OCI-LY3 (cell line): ENCODE data around the gene PCDH15.

Source experiments
- H2AFZ ChIP-seq: fragments of 200-600, 300-600 bp; shearing (Covaris generic); 2 replicates; pipeline ENCODE4 v1.6.0; 2014; ENCODE audit warnings: antibody characterized with exemption, low read depth, low read length
- H3K27ac ChIP-seq: fragments of 200-600, 300-600 bp; sonication (generic); 2 replicates; pipeline ENCODE4 v1.5.1; 2014; ENCODE audit warnings: mild to moderate bottlenecking, low read length, moderate library complexity, mixed read lengths
- H3K27me3 ChIP-seq: fragments of 200-600, 300-600 bp; sonication (generic); 2 replicates; pipeline ENCODE4 v1.6.1; 2014; ENCODE audit warnings: low read depth, low read length, mixed read lengths
- H3K36me3 ChIP-seq: fragments of 200-600, 300-600 bp; sonication (generic); replicated peaks from 2 replicates; pipeline ENCODE3; 2014; ENCODE audit warnings: low read depth, low read length, mixed read lengths
- H3K4me1 ChIP-seq: fragments of 300-600, 200-600 bp; sonication (generic); 2 replicates; pipeline ENCODE4 v1.6.1; 2014; ENCODE audit warnings: low read length, mixed read lengths
- H3K4me2 ChIP-seq: fragments of 200-600, 300-600 bp; sonication (generic); 2 replicates; pipeline ENCODE4 v1.6.1; 2014; ENCODE audit warnings: low read length, mixed read lengths
- H3K4me3 ChIP-seq: fragments of 300-600, 200-600 bp; sonication (generic); 2 replicates; pipeline ENCODE4 v1.5.1; 2014; ENCODE audit warnings: antibody characterized with exemption, mild to moderate bottlenecking, low read length, moderate library complexity
- H3K79me2 ChIP-seq: fragments of 300-600, 200-600 bp; shearing (Covaris generic); 2 replicates; pipeline ENCODE4 v1.6.1; 2014; ENCODE audit warnings: mild to moderate bottlenecking, low read length, mixed read lengths
- H3K9ac ChIP-seq: fragments of 300-600, 200-600 bp; shearing (Covaris generic); 2 replicates; pipeline ENCODE4 v1.6.0; 2014; ENCODE audit warnings: mild to moderate bottlenecking, low read length, moderate library complexity
- H3K9me3 ChIP-seq: fragments of 200-600, 300-600 bp; shearing (Covaris generic); 2 replicates; pipeline ENCODE4 v1.6.1; 2014; ENCODE audit warnings: low read length, mixed read lengths; ENCODE audit not compliant: insufficient read depth
- H4K20me1 ChIP-seq: fragments of 200-600, 300-600 bp; sonication (generic); 2 replicates; pipeline ENCODE4 v1.6.1; 2016; ENCODE audit warnings: low read length, mixed read lengths; ENCODE audit not compliant: insufficient read depth
- CTCF ChIP-seq: fragments of 200-600, 300-600 bp; sonication (generic); IDR thresholded peaks from 2 replicates; pipeline ENCODE4 v1.5.1; 2014; ENCODE audit warnings: antibody characterized with exemption, low read length, low read depth
- EZH2phosphoT487 ChIP-seq: fragments of 200-600 bp; shearing (Covaris generic); IDR thresholded peaks from 2 replicates; pipeline ENCODE4 v1.6.1; 2018; ENCODE audit warnings: antibody characterized with exemption, mixed run types, low read depth

PCDH15 gene

GRCh38 chr10:54613162-54613561 is 187.9 kb downstream of the PCDH15 start:
- H4K20me1 ChIP-seq: no peaks in the 10 kb centered on the region
- no peak overlapping the region for H3K27ac ChIP-seq
- no peak overlapping the region for H2AFZ ChIP-seq
- no peak for TF ChIP-seq EZH2phosphoT487
- no peak for TF ChIP-seq CTCF
- no peaks in the 10 kb centered on the region for H3K79me2 ChIP-seq
- H3K4me2 ChIP-seq: no peak overlapping the region
- H3K4me3 ChIP-seq: no peak overlapping the region
- H3K36me3 ChIP-seq: no peaks in the 10 kb centered on the region
- no peaks in the 10 kb centered on the region for H3K9me3 ChIP-seq
- H3K4me1 ChIP-seq: no peaks in the 10 kb centered on the region
- no peak overlapping the region for H3K9ac ChIP-seq
- no peaks in the 10 kb centered on the region for H3K27me3 ChIP-seq

GRCh38 chr10:54609423-54609822 is 191.6 kb downstream of the PCDH15 start:
- Histone ChIP-seq H3K9me3 (no peaks in the 10 kb centered on the region), H2AFZ (no peak overlapping the region), H3K4me1 (no peaks in the 10 kb centered on the region), H3K4me3 (no peak overlapping the region), H3K27ac (no peak overlapping the region), H3K27me3 (no peaks in the 10 kb centered on the region), H4K20me1 (no peaks in the 10 kb centered on the region), H3K79me2 (no peaks in the 10 kb centered on the region), H3K36me3 (no peaks in the 10 kb centered on the region), H3K4me2 (no peak overlapping the region), H3K9ac (no peak overlapping the region)
- TF ChIP-seq CTCF (no peak), EZH2phosphoT487 (no peak)

GRCh38 chr10:54607983-54608382 is 193.0 kb downstream of the PCDH15 start:
- Histone ChIP-seq H3K27me3 (no peaks in the 10 kb centered on the region), H3K36me3 (no peaks in the 10 kb centered on the region), H3K79me2 (no peaks in the 10 kb centered on the region), H3K9me3 (no peaks in the 10 kb centered on the region), H4K20me1 (no peaks in the 10 kb centered on the region), H3K9ac (no peak overlapping the region), H2AFZ (no peak overlapping the region), H3K4me3 (no peak overlapping the region), H3K4me1 (no peaks in the 10 kb centered on the region), H3K27ac (no peak overlapping the region), H3K4me2 (no peak overlapping the region)
- TF ChIP-seq EZH2phosphoT487 (no peak), CTCF (no peak)

- no peaks in the 10 kb centered on the region for H3K9me3 ChIP-seq
- H3K4me1 ChIP-seq: no peaks in the 10 kb centered on the region
- no peaks in the 10 kb centered on the region for H3K27me3 ChIP-seq
- H2AFZ ChIP-seq: no peak overlapping the region
- no peaks in the 10 kb centered on the region for H3K79me2 ChIP-seq
- TF ChIP-seq CTCF (no peak), EZH2phosphoT487 (no peak)
- H3K4me2 ChIP-seq: no peak overlapping the region
- H3K4me3 ChIP-seq: no peak overlapping the region
- no peaks in the 10 kb centered on the region for H3K36me3 ChIP-seq
- H4K20me1 ChIP-seq: no peaks in the 10 kb centered on the region
- no peak overlapping the region for H3K9ac ChIP-seq
- no peak overlapping the region for H3K27ac ChIP-seq
Observed at GRCh38 chr10:54594289-54594688, 206.7 kb downstream of the PCDH15 start.
